HG03175 (cell line): ENCODE results near the gene FBLN1.

Source experiments
- ATAC-seq: cut with Tn5 transposase; IDR thresholded peaks from one replicate; pipeline ENCODE4 v1.9.1; 2021; ENCODE audit warnings: mild to moderate bottlenecking, moderate library complexity; ENCODE audit not compliant: unreplicated experiment

FBLN1 gene

DNA sequence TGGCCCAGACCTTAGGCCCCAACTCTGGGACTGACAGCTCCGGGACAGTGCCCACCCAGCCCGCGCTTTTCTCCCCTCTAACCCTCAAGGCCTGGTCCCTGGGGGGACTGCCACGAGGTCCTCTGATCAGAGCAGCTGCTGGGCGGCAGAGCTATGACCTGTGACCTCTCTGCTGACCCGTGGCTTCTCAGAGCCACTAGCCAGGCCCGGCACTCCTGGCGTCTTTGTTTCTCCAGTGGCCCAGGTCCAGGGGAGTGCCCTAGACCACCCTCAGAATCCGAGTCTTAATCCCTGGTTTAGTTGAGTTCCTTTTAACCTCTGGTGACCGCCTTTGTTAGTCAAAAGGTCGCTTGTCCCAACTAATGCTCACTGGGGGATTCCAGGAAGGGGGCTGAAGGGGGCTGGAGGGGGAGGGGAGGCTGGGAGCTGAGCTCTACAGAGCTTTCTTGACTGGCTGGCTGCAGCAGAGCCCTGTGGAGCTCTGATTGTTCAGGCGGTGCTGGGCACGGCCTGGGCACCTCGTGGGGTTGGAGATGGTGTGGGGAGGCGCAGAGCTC lies 1.2 kb downstream of the FBLN1 start:
- no peak for ATAC-seq

DNA sequence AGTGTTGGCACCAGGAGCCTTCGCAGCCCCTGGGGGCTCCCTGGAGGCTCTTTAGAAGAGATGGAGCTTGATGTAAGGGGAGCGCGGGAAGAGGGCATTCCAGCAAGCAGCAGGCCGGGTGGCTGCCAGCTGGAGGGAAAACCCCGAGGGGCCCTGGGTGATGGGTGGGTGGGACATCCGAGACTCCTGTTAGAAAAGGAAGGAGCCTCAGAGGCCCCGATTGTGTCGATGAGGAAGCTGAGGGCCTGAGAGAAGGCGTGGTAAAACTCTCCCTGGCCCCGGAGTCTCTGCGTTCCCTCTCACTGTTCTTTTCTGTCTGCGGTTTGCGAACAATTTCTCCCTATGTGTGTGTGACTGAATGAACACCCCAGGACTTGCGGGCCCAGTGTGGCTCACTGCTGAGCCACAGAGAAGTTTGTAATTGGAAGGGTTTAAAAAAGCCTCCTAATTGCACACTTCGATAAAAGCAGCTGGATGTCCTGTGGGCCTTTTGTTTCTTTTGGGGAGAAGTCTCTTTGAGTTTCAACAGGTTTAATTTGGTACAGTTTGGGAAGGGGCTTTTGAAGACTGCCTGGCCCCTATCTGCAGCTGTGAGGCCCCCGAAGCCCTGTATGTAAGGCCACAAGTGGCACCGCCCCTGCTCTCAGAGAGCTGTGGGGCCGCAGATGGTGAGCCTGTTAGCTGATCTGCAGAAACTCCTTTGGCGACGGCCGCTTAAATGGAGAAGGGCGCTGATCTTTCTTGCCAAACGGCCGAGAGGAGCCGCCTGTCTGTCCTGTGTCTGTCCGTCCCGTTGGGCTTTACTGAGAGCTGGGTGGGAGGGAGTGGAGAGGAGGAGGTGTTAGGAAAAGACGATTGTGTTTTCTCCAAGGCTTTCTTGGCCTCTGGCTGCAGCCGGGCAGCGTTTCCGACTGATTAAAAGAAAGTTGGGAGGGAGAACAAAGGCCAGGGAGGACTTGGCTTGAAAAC lies 2.0 kb downstream of the FBLN1 start:
- no peak for ATAC-seq

DNA sequence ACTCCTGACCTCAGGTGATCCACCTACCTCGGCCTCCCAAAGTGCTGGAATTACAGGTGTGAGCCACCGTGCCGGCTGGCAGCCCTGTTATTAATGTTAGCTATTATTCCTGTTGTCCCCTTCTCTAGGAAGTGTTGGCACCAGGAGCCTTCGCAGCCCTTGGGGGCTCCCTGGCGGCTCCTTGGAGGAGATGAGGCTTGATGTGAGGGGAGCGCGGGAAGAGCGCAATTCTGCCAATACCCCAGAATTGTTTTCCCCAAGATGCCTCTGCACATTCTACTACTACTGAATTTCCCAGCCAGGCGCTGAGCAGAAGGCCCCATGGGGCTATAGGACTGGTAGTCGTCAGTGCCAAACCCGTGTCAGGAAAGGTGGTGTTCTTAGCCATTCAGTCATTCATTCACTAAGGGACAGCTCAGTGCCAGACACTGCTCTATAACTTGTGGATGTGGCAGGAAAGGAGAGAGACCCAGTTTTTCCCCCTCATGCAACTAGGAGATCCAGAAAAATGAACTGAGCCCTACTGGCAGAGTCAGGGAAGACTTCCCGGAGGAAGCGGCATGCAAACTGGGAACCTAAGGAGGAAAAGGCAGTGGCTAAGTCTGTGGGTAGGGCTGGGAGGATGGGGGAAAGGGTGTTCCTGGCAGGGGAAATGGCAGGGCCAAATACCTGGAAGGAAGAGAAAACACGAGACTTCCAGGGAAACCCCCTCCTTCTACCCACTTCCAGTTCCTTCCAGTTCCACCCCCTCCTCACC lies 3.5 kb downstream of the FBLN1 start:
- no peak for ATAC-seq

DNA sequence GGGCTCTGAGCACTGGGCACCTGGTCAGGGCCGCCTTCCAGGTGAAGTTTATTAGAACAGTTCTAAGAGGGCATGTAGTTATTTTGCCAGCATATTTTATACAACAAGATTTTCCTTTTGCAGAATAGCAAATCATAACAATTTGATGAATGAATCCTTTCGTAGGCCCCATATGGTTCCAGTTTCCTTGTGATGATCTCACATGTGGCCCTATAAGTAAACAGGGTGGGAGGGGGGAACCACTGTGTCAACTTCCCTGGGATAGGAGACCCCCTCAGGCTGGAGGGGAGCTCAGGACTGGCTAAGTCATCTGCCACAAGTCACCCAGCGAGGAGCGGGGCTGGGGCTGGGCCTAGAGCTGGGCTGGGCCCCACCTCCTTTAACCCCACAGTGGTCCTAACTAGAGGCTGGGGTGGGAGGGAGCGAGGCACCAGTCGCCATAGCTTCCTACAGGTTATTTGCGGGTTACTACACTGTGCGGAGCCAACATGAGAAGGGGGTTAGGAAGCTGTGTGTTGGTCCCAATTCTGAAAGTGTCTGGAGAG lies 4.2 kb downstream of the FBLN1 start:
- ATAC-seq, result no peak

DNA sequence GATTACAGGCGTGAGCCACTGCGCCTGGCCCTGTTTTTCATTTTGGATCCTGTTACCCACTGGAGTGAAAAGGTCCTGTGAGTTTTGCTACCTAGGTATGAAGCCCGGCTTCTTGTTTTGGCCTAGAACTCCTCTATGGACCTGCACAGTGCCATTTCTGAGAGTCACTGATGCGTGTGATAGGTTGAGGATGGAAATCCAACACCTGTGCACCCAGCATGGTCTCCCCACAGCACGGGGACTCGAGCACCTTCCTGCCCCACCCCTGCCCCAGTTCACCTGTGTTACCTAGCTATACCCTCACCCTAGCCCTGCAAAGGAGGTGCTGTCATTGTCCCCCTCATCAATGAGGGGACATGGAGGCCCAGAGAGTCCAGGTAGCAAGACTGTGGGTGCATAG lies 5.1 kb downstream of the FBLN1 start:
- ATAC-seq, result no peak

DNA sequence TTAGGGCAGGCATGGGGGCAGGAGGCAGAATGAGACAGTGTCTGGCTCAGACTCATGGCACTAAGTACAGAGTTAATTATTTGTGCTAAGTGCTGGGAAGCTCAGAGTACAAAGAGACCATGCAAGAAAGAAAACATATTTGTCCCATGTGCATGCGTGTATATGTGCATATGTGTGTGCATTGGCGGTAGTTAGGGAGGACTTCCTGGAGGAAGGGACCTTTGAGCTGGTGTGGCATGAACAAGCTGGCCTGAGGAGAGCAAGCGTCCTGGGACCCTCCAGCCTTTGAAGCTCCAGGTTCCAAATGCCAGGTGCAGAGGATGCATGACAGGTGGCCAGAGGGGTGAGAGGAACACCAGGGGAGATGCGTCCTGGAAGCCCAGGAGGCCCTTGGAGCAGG lies 6.1 kb downstream of the FBLN1 start:
- ATAC-seq, result no peak

DNA sequence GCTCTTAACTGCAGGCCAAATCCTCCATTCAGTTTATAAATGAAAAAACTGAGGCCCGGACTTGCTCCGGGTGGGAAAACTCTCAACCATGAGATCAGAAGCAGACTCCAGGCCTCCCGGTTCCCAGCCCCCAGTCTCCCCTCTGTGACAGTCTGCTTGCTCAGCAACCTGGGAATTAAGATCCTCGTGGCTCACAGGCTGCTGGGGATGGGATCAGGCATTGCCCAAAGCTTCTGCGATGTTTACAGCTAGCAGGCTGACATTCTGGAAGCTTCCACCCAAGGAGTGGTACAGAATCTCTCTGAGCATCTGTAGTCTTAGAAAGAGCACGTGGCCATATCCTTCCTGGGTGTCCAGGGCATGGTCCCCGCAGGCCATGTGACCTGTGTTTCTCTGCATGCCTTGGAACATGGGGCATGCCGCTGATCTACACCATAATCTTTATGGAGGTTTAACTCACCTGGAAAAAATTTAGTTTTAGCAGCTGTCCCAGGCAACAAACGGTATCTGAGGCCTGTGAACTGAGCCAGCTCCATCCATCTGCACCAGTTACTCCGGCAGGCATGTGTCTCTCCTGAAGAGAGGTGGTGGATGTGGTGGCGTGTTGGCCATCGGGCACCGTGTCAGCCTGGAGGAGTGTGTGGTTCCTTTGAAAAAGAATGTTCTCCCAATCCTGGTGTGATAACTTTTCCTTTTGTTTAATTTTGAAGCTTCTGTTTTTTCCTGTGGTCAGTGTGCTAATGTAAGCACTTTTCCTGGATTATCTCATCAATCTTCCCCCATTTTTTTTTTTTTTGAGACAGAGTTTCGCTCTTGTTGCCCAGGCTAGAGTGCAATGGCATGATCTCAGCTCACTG lies 7.9 kb downstream of the FBLN1 start:
- no peak for ATAC-seq

DNA sequence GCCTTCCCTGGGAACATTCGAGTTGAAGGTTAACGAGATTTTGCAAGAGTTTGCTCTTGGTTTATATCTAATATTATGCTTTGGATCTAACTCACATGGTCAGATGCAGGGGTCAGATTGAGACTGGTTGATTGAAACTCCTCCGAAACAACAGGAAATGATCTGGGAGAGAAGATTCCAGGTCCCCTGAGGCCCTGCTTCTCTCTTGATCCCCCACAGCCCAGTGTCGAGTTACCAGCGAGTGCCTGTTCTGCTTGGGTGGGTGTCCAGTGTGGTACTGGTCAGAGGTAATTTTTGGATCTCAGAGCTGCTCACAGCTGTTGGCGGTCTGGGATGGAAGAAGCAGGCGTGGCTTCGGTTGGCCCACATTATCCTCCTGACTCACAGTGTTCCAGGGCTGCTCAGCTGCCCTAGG lies 9.2 kb downstream of the FBLN1 start:
- no peak for ATAC-seq

DNA sequence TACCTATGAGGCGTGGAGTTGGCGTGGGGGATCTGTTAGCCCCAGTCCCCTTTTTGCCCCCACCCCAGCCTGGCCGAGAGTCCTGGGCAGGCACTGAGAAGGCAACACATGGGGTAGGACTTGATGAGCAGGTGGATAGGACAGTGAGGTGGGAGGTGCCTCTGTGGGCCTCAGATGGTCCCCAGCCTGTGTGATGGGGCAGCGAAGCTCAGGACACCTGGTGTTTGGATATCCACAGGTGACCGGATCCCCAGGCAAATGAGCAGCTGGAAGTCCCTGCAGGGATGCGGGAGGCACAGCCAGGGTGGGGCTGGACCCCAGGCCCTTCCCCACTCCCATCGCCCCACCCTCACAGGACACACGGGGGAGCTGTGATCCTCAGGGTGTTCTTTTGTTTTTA lies 9.7 kb downstream of the FBLN1 start:
- no peak for ATAC-seq

DNA sequence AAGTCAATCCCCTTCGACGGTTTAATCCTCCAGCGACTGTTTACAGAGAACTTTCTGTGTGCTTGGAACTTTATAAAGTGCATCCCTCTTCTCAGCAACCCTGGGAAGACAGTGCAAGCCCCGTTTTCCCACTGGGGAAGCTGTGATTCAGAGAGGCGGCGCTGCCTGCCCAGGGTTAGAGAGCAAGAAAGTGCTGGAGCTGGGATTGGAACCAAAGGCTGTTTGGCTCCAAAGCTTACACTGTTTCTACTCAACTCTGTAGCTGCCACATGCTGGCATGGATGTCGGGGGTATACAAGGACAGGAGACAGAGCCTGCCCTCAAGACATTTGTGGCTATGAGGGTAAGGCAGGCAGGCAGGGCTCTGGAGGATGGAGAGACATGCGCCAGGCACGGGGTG lies 13.0 kb downstream of the FBLN1 start:
- ATAC-seq, result no peak

DNA sequence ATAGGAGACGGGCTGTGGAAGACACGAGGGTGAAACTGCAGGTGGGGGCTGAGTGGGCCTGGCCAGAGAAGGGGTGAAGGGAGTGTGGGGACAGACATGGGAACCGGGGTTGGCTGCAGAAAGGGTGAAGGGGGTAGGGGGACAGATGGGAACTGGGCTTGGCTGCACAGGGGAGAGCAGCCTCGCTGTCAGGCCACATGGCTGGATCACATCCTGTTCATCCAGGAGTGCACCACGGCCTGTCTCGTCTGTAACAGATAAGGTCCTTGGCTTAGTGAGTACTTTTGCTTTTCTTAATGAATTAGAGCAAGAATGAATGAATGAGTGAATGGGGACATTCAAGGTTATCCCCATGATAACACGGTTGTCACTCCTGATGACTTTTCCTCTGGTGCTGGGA lies 13.5 kb downstream of the FBLN1 start:
- no peak for ATAC-seq

DNA sequence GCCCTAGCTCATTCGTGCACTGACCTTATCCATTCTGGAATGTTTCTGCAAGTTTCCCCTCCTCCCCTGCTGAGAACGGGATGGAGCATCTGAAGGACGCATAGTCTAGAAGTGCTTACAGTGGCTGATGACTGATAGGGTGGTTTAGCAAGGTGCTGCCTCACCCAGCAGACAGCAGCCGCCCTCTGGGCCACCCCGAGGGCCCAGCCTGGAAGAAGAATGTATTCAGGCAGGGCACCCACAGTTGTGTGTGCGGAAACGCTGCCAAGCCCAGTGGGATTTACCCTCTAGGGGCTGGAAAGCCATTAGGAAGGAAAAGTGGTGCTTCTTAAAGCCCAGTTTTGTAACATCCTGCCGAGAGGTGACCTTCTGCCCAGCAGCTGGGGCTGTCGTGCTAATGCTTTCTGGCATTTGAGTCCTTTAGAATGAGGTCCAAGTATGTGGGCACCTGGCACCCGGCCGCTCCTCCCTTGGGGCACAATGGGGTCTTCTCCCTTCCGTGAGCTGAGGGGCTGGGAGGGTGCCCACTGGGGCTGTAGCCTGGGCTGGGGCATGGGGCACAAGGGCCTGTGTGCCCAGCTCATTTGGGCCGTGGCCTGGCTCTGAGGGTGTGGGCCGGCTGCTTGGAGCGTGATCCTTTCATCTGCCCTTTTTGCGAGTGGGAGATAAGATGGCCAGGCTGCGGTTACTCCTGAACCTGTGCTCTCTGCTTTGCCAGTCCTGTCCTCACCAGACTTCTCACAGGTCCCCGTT lies 14.4 kb downstream of the FBLN1 start:
- no peak for ATAC-seq

DNA sequence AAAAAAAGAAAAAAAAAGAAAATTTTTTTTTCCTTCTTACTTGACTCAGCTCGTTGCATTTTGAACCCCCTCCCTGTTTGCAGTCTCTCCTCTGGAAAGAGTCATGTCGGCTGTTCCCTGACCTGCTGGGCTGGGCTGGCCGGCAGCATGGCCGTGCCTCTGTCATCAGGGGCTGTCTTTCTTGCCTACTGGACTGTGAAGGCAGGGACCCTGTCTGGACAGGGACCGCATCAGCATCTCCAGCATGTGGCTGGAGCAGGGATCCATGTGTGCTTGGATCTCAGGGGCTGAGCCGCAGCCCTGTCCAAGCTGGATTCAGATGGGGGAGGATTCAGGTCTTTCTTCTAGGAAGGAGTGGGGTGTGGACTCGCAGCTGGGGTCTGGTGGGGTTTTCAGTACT lies 15.5 kb downstream of the FBLN1 start:
- ATAC-seq, result no peak

DNA sequence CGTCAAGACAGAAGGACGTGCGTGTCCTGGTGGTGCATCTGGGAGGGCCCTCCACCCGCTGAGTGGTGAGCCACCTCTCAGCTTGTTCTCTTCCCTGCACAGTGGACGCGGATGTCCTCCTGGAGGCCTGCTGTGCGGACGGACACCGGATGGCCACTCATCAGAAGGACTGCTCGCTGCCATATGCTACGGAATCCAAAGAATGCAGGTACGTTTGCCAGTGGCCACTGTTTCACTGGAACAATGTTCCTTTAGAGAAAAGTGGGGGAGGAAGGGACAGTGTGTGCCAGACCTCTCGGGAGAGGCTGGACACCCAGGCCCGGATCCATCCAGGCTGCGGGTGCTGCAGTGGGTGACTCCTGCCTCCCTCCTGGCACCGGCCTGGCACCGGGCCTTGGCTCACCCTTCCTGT lies 15.9 kb downstream of the FBLN1 start:
- no peak for ATAC-seq

DNA sequence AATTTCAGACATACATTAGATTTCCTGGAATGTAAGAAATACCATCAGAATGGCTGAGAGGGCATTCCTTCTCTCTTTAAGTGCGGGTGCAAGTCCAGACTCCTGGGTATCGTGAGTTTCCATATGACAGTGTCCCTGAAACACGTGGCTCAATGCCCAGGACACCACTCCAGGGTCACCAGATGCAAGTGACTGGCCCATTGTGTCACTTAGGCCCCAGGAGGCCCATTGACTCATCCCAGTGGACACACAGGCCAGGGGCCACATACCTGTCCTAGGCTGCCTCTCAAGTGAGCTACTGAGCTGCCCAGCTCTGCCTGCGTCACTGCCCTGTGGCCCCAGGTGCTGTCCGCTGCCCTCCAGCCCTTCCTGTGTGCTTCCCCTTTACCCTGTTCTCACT lies 18.5 kb downstream of the FBLN1 start:
- no peak for ATAC-seq

DNA sequence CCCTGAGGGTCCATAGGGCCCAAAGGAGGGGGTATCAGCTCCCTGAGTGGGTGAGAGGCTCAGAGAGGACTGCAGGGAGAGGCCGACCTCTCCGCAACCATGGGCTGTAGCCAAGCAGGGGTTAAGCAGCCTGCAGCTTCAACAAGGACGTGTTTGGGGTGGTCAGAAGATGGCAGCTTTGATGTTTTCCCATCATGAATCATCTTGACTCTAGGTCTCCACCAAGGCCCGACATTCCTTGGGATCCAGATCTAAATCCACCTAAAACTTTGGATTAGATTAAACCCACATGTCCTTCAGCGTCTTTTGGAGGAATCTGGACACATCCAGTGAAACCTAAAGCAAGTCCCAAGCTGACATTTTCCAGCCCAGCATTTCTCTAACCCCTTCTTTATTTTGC lies 19.8 kb downstream of the FBLN1 start:
- ATAC-seq, result no peak

DNA sequence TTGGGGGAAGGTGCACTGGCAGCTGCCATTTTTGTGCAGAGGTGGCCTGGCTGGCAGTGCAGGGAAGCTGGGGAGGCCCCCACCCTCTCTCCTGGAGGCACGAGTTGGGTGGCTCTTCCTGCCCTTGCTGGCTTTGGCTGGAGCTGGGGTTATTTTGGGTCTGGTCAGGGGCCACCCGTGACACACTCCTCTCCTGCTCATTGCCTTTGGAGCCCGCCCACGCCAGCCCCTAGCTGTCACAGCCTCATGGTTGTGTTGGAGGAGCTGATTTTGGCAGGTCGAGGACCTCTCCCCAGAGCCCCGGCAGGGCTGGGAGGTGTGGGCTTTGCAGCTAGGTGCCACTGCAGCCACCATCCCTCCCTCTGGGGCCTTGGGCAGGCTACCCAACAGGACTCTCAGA lies 21.5 kb downstream of the FBLN1 start:
- no peak for ATAC-seq

DNA sequence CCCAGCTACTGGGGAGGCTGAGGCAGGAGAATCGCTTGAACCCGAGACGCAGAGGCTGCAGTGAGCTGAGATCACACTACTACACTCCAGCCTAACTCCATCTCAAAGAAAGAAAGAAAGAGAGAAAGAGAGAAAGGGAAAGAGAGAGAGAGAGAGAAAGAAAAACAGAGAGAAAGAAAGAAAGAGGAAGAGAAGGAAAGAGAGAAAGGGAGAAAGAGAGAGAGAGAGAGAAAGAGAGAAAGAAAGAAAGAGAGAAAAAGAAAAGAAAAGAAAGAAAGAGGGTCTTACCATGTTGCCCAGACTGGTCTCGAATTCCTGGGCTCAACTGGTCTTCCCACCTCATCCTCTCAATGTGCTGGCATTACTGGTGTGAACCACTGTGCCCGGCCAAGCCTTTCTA lies 22.3 kb downstream of the FBLN1 start:
- no peak for ATAC-seq

DNA sequence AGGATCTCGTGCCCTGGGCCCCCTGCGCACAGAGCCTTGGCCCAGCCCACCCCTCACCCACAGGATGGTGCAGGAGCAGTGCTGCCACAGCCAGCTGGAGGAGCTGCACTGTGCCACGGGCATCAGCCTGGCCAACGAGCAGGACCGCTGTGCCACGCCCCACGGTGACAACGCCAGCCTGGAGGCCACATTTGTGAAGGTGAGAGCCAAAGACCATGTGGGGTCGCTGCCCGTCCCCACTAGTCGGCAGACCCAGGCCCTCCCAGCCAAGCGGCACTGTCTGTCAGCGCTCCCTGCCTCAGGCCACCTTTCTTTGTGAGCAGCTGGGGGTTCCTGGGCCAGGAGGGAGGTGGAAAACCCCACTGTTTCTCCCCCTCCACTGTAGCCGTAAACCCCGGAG lies 22.8 kb downstream of the FBLN1 start:
- ATAC-seq, result no peak

DNA sequence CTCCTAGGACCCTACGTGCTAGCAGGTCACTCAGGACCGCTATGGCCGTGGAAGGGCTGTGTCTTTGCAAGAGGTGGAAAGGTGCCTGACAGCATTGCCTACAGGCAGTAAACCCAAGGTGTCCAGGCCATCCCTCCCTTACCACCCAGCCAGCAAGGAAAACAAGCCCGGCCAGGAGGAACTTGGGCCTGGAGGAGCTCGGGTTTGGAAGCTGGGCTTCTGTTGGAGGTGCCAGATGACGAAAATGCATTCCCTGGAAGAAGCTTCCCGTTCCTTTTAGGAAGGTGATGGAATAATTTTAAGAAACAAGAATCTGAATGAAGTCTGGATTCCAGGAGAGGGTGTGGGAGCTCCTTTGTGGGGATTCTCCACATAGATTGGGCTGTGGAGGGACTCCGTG lies 23.6 kb downstream of the FBLN1 start:
- no peak for ATAC-seq
